CD14-positive monocyte (primary cell): ENCODE results near the gene SPATS2L. TPM values are rescaled to one million over a fixed set of nuclear protein-coding genes. Genes with fewer than 3 reads are reported as not detected.

ENCODE experiments used
- DNase-seq, 3 donors: peaks; one replicate each; pipeline ENCODE4 v3.0.0-alpha.2; 2011 to 2022
- H2AFZ ChIP-seq: 2 replicates; pipeline ENCODE4 v1.6.0; 2012; ENCODE audit warnings: mild to moderate bottlenecking, low read depth, low read length, inconsistent platforms; ENCODE audit not compliant: insufficient read depth, poor library complexity, severe bottlenecking
- H3K27ac ChIP-seq, 2 donors: 1 replicate in 1 of 2; 2 replicates in 1 of 2; pipeline ENCODE4 v1.5.1; 2012 to 2013; ENCODE audit warnings: low read length in 2 of 2, control low read depth in 1 of 2, inconsistent platforms in 1 of 2, low read depth in 1 of 2, mild to moderate bottlenecking in 1 of 2
- H3K27me3 ChIP-seq, 2 donors: one replicate each; pipeline versions ENCODE4 v1.6.0 to v1.6.1; 2011 to 2013; ENCODE audit warnings: low read length in 2 of 2; ENCODE audit not compliant: control insufficient read depth in 2 of 2, insufficient read depth in 2 of 2
- H3K36me3 ChIP-seq, 2 donors: replicated peaks in 1 of 2; 1 replicate in 1 of 2; 2 replicates in 1 of 2; pipeline versions ENCODE4 v1.5.1 to v1.6.1; 2012 to 2013; ENCODE audit warnings: low read length in 2 of 2, control low read depth in 1 of 2, inconsistent platforms in 1 of 2, mild to moderate bottlenecking in 1 of 2; ENCODE audit not compliant: insufficient read depth in 2 of 2, control insufficient read depth in 1 of 2
- H3K4me1 ChIP-seq, 2 donors: 1 replicate in 1 of 2; 2 replicates in 1 of 2; pipeline versions ENCODE4 v1.5.1 to v1.6.1; 2012 to 2013; ENCODE audit warnings: low read length in 2 of 2, control low read depth in 1 of 2, inconsistent platforms in 1 of 2, mild to moderate bottlenecking in 1 of 2, moderate library complexity in 1 of 2; ENCODE audit not compliant: insufficient read depth in 2 of 2, control insufficient read depth in 1 of 2
- H3K4me2 ChIP-seq: replicated peaks from 2 replicates; pipeline ENCODE3; 2012; ENCODE audit warnings: low read length, moderate library complexity, mild to moderate bottlenecking; ENCODE audit not compliant: poor library complexity, severe bottlenecking; ENCODE audit errors: extremely low read depth
- H3K4me3 ChIP-seq, 3 experiments: fragments of 200-600 bp in 1 of 3; sonication (generic) in 1 of 3; replicated peaks in 1 of 3; 1 replicate in 2 of 3; 2 replicates in 1 of 3; pipeline ENCODE4 v1.5.1; 2011 to 2013; ENCODE audit warnings: low read length in 3 of 3, mild to moderate bottlenecking in 3 of 3, control low read depth in 2 of 3, low read depth in 2 of 3, inconsistent platforms in 1 of 3, moderate library complexity in 1 of 3
- H3K79me2 ChIP-seq: 2 replicates; pipeline ENCODE4 v1.6.0; 2012; ENCODE audit warnings: mild to moderate bottlenecking, control low read depth, inconsistent platforms, low read length, moderate library complexity; ENCODE audit not compliant: insufficient read depth
- H3K9ac ChIP-seq: 2 replicates; pipeline ENCODE4 v1.6.0; 2017; ENCODE audit warnings: low read length, mild to moderate bottlenecking; ENCODE audit not compliant: insufficient read depth, poor library complexity, severe bottlenecking
- H3K9me3 ChIP-seq, 2 donors: replicated peaks in 1 of 2; 1 replicate in 1 of 2; 2 replicates in 1 of 2; pipeline versions ENCODE4 v1.5.1 to v1.6.1; 2012 to 2013; ENCODE audit warnings: low read length in 2 of 2, control low read depth in 1 of 2; ENCODE audit not compliant: control insufficient read depth in 1 of 2, insufficient read depth in 1 of 2
- H4K20me1 ChIP-seq: 2 replicates; pipeline ENCODE4 v1.6.0; 2012; ENCODE audit warnings: mild to moderate bottlenecking, low read length, control low read depth, moderate library complexity; ENCODE audit not compliant: insufficient read depth
- H3K27ac Mint-ChIP-seq, 7 donors: one replicate each; pipeline ENCODE4 v1.8.0; 2020; ENCODE audit warnings: mild to moderate bottlenecking in 7 of 7, mixed read lengths in 7 of 7, moderate library complexity in 6 of 7, inconsistent platforms in 2 of 7
- H3K27me3 Mint-ChIP-seq, 3 donors: one replicate each; pipeline ENCODE4 v1.8.0; 2021 to 2022; ENCODE audit warnings: low read depth in 3 of 3, mild to moderate bottlenecking in 3 of 3, mixed read lengths in 3 of 3, moderate library complexity in 3 of 3, inconsistent platforms in 1 of 3
- H3K36me3 Mint-ChIP-seq, 2 donors: one replicate each; pipeline ENCODE4 v1.8.0; 2020; ENCODE audit warnings: mixed read lengths in 2 of 2, inconsistent platforms in 1 of 2, mild to moderate bottlenecking in 1 of 2
- H3K4me1 Mint-ChIP-seq: one replicate; pipeline ENCODE4 v1.8.0; 2020; ENCODE audit warnings: mild to moderate bottlenecking, mixed read lengths
- H3K4me3 Mint-ChIP-seq, 2 donors: one replicate each; pipeline ENCODE4 v1.8.0; 2020; ENCODE audit warnings: mild to moderate bottlenecking in 2 of 2, mixed read lengths in 2 of 2, moderate library complexity in 1 of 2
- H3K9me3 Mint-ChIP-seq, 7 donors: one replicate each; pipeline ENCODE4 v1.8.0; 2020 to 2022; ENCODE audit warnings: mixed read lengths in 7 of 7, mild to moderate bottlenecking in 6 of 7, moderate library complexity in 6 of 7, inconsistent platforms in 2 of 7
- WGBS: methylation state at CpG from one replicate; pipeline ENCODE4 v1.1.5; 2013; ENCODE audit warnings: missing lambda C conversion rate; ENCODE audit not compliant: insufficient coverage; 5-methylcytosine and 5-hydroxymethylcytosine counted together
- intact Hi-C, 2 donors: fragments of 100-400 bp; cut with micrococcal nuclease; formaldehyde crosslinking; loops; one replicate each; pipeline versions ENCODE4 v1.15.0 to v1.15.1; 2023
- polyA plus RNA-seq, 3 donors: library from polyadenylated mRNA; depleted of rRNA in 1 of 3; unstranded in 2 of 3; stranded (reverse) in 1 of 3; fragments of 300-500 nt in 2 of 3; fragments of >200 nt in 1 of 3; fragmentation: Illumina TruSeq in 2 of 3; gene quantifications; 1 replicate in 2 of 3; 2 replicates in 1 of 3; pipeline ENCODE4 v1.2.3, GENCODE V29; 2012 to 2021
- TF ChIP-seq, protein P1 (sequence below): fragments of 200-600 bp; IDR thresholded peaks from one replicate; pipeline ENCODE4 v1.8.0; 2022; ENCODE audit warnings: antibody characterized with exemption, mild to moderate bottlenecking

Gene SPATS2L
- polyA plus RNA-seq, 3 donors, result 2.7 to 5.2 (median 3.2) TPM

DNA sequence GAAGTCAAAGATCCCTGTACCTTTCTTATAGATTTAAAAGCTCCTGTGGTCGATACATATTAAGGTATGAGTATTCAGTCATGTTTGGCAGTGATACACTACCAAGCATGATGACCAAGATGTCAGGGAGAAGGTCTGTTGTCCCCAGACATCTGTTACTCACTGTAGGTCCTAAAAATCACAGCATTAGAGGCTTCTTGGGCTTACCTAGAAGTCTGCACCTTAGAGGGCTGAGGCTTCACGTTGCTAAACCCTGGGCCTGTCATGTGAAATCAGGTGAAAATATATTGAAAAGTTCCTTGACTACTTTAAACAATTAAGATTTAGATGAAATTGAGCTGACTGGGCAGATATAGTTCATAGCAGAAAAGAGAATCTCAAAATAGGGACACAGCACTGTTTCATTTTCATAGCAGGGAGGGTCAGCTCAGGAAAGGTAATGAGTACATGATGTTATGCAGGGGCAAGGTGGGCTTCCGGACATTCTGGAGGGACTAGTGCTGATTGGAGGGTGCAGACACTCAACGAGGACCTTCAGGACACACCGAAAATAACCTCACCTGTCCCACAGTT, 78.7 kb downstream of the SPATS2L start:
- no peaks in the 10 kb centered on the region for H3K79me2 ChIP-seq
- TF ChIP-seq, protein P1, sequence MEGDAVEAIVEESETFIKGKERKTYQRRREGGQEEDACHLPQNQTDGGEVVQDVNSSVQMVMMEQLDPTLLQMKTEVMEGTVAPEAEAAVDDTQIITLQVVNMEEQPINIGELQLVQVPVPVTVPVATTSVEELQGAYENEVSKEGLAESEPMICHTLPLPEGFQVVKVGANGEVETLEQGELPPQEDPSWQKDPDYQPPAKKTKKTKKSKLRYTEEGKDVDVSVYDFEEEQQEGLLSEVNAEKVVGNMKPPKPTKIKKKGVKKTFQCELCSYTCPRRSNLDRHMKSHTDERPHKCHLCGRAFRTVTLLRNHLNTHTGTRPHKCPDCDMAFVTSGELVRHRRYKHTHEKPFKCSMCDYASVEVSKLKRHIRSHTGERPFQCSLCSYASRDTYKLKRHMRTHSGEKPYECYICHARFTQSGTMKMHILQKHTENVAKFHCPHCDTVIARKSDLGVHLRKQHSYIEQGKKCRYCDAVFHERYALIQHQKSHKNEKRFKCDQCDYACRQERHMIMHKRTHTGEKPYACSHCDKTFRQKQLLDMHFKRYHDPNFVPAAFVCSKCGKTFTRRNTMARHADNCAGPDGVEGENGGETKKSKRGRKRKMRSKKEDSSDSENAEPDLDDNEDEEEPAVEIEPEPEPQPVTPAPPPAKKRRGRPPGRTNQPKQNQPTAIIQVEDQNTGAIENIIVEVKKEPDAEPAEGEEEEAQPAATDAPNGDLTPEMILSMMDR, result no peak
- Mint-ChIP-seq H3K27me3 (peaks cover 0 to 1% (median 0%) of the 10 kb centered on the region in 3 donors), H3K4me1 (peaks cover 17% of the 10 kb centered on the region), H3K4me3 (no peak overlapping the region), H3K9me3 (peaks cover 0 to 2% (median 0%) of the 10 kb centered on the region in 7 donors), H3K27ac (no peak overlapping the region), H3K36me3 (peaks cover 5% of the 10 kb centered on the region in 2 donors)
- H3K9ac ChIP-seq, result no peak overlapping the region
- intact Hi-C loops, result no loop called here
- H3K9me3 ChIP-seq, result no peaks in the 10 kb centered on the region
- no peaks in the 10 kb centered on the region for H3K27me3 ChIP-seq
- no peak overlapping the region for H3K4me2 ChIP-seq
- WGBS, result 100% methylated on average over 2 of the region's 5 CpGs
- DNase-seq, result no peak
- H3K4me3 ChIP-seq, result no peak overlapping the region
- H3K4me1 ChIP-seq, result peaks cover 6 to 20% of the 10 kb centered on the region in 2 donors
- H3K36me3 ChIP-seq, result peaks cover 0 to 10% of the 10 kb centered on the region in 2 donors
- no peak overlapping the region for H2AFZ ChIP-seq
- no peak overlapping the region for H3K27ac ChIP-seq
- H4K20me1 ChIP-seq, result no peaks in the 10 kb centered on the region

DNA sequence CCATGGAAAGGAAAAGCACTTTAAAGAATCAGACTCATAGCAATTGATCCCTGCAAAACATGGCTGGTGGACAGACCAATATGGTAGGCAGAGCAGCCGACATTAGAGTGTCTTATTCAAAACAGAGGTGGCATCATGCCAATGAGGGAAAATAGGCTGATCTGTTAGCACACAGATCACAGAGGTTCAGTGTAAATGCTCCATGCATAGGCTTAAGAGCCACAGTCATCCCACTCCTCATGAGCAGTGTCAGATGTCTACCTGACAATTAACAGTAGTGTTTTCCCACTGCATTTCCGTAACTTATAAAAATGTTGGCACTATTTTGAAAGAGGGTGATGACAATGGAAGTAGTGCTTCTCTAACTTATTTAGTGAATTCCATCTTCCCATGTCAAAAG, 86.7 kb downstream of the SPATS2L start:
- DNase-seq, result no peak

More for the DNA sequence above, 86.7 kb downstream of the SPATS2L start:
- Histone ChIP-seq H3K9ac (no peak overlapping the region), H3K27ac (no peak overlapping the region), H3K27me3 (no peaks in the 10 kb centered on the region), H3K4me1 (no peaks in the 10 kb centered on the region), H3K4me3 (no peak overlapping the region), H3K79me2 (no peaks in the 10 kb centered on the region), H3K36me3 (peaks cover 0 to 14% of the 10 kb centered on the region in 2 donors), H3K4me2 (no peak overlapping the region), H2AFZ (no peak overlapping the region), H3K9me3 (no peaks in the 10 kb centered on the region), H4K20me1 (no peaks in the 10 kb centered on the region)
- intact Hi-C loops, result no loop called here
- Mint-ChIP-seq H3K36me3 (peaks cover 9 to 10% of the 10 kb centered on the region in 2 donors), H3K9me3 (peaks cover 0 to 3% (median 0%) of the 10 kb centered on the region in 7 donors), H3K4me3 (no peak overlapping the region), H3K27ac (peak overlapping the region in 1 of 7 donors; percentile 9), H3K4me1 (no peaks in the 10 kb centered on the region), H3K27me3 (peaks cover 0 to 2% (median 0%) of the 10 kb centered on the region in 3 donors)
- TF ChIP-seq, protein P1, result no peak
- 80% methylated on average over 1 of the region's 2 CpGs for WGBS
